ENCODE measurements around the gene ST14.

ST14 gene

GRCh38 chr11:130133716-130134115 lies 25.9 kb upstream of the ST14 start:
- H3K27me3 ChIP-seq, result no peaks in the 10 kb centered on the region
- intact Hi-C loops (cut with DNase I; ENCODE audit: low total_unique reads), result no loop called here
- H3K4me3 ChIP-seq, result no peak overlapping the region
- peaks cover 57 to 85% (median 68%) of the 10 kb centered on the region in 3 donors for H3K36me3 ChIP-seq
- no peaks in the 10 kb centered on the region for H3K9me3 ChIP-seq
- no peak for TF ChIP-seq CTCF (IDR thresholded peaks at IDR 0.05)
- H3K4me1 ChIP-seq, result no peaks in the 10 kb centered on the region
- no peak for DNase-seq
- H3K27ac ChIP-seq, result no peak overlapping the region

DNA sequence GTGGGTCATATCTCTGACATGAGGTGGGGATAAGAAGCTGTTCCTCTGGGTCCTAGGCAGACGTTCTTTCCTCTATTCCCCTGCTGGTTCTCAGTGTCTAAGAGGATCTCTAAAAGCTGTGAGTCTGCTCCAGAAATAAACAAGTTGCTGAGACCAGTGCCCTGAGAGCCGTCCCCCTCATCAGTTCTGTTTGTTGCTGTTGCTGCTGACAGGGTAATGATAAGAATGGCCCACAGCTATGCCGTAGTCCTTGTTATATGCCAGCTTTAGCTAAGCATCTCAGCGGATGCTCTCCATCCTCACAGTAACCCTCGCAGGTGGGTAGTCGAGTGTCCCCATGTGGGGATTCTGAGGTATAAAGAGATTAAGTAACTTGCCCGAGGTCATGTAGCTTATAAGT lies 23.5 kb upstream of the ST14 start:
- Histone ChIP-seq H3K36me3 (peaks cover 49 to 85% (median 60%) of the 10 kb centered on the region in 3 donors), H3K4me1 (no peaks in the 10 kb centered on the region), H3K27ac (no peak overlapping the region), H3K4me3 (no peak overlapping the region), H3K27me3 (no peaks in the 10 kb centered on the region), H3K9me3 (no peaks in the 10 kb centered on the region)
- no peak for TF ChIP-seq CTCF (IDR thresholded peaks at IDR 0.05)
- intact Hi-C loops (cut with DNase I; ENCODE audit: low total_unique reads), result no loop called here
- DNase-seq, result no peak

DNA sequence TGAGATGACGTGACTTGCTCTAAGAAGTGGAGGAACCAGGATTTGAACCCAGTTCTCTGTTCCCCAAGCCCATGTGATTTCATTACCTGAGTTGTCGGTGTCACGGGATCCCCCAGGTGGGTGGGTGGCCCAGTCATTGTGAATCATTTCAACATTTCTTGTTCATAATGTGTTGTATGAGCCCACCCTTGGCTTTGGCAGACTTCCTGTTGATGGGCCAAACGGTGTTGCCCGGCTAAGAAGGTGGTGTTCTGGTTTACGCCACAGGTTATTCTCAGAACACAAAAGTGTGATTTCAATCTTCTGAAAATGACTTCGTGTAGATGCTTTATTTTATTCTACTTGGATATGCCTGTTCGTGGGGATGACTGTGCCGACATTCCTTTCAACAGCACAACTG lies 21.6 kb upstream of the ST14 start:
- peaks cover 0 to 4% (median 0%) of the 10 kb centered on the region in 4 donors for H3K4me1 ChIP-seq
- H3K27ac ChIP-seq, result no peak overlapping the region
- H3K27me3 ChIP-seq, result no peaks in the 10 kb centered on the region
- no peak for TF ChIP-seq CTCF (IDR thresholded peaks at IDR 0.05)
- peaks cover 63 to 93% (median 76%) of the 10 kb centered on the region in 3 donors for H3K36me3 ChIP-seq
- no peaks in the 10 kb centered on the region for H3K9me3 ChIP-seq
- intact Hi-C loops (cut with DNase I; ENCODE audit: low total_unique reads), result no loop called here
- no peak overlapping the region for H3K4me3 ChIP-seq
- DNase-seq, result no peak

- Histone ChIP-seq H3K27ac (no peak overlapping the region), H3K27me3 (no peaks in the 10 kb centered on the region), H3K4me1 (peaks cover 0 to 4% (median 0%) of the 10 kb centered on the region in 4 donors), H3K36me3 (peaks cover 63 to 93% (median 76%) of the 10 kb centered on the region in 3 donors), H3K4me3 (no peak overlapping the region), H3K9me3 (no peaks in the 10 kb centered on the region)
- intact Hi-C loops (cut with DNase I; ENCODE audit: low total_unique reads), result no loop called here
- TF ChIP-seq CTCF (IDR thresholded peaks at IDR 0.05), result no peak
- DNase-seq, result no peak
Measured at GRCh38 chr11:130139401-130139800, 20.2 kb upstream of the ST14 start.

DNA sequence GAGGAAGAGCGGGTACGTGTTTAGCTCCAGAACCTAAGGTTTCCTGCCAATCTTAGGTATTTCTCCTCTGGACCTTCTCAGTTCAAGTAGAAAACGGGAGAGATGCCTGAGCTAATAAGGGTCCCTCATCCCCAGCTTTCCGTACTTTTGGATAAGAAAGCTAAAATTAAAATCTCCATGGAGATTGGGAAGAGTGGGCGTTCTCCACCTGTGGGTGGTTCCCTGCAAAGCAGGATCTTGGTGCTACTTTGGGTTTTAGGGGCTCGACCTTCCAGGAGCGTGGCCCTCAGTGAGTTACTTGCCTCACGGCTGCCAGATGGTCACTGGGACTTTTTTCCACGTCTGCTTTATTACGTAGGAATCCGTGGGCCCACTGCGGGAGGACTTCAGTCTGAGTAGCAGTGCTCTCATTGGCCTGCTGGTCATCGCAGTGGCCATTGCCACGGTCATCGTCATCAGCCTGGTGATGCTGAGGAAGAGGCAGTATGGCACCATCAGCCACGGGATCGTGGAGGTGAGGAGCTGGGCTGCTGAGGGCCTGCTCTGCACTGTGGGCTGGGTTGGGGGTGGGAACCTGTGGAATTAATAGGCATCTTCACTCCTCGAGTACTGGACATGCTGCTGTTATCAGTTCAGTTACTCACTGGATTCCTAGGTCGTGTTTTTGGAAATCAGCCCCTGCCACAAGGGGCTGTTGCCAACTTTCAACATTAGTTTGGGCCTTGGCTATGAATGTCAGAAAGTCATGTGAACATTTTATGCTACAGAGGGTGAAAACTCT lies 17.8 kb upstream of the ST14 start:
- Histone ChIP-seq H3K4me3 (no peak overlapping the region), H3K27ac (no peak overlapping the region), H3K36me3 (peaks cover 57 to 89% (median 68%) of the 10 kb centered on the region in 3 donors), H3K27me3 (no peaks in the 10 kb centered on the region), H3K9me3 (no peaks in the 10 kb centered on the region), H3K4me1 (peaks cover 0 to 4% (median 0%) of the 10 kb centered on the region in 4 donors)
- intact Hi-C loops (cut with DNase I; ENCODE audit: low total_unique reads), result no loop called here
- DNase-seq, result no peak
- TF ChIP-seq CTCF (IDR thresholded peaks at IDR 0.05), result no peak
